Islet precursor cell (in vitro differentiated cells): Measurements from ENCODE around the gene TMEM38B.
A peak's percentile ranks its signal among the peaks of the same experiment; 100 is the strongest.
"Not testable (repeated sequence)": the region's sequence is repeated elsewhere in the genome, so short reads cannot be mapped to it uniquely, and the experiment has no call there.

ENCODE experiments used
- DNase-seq: peaks from one replicate; pipeline ENCODE4 v3.0.0-alpha.2; 2018

The TMEM38B gene

DNA sequence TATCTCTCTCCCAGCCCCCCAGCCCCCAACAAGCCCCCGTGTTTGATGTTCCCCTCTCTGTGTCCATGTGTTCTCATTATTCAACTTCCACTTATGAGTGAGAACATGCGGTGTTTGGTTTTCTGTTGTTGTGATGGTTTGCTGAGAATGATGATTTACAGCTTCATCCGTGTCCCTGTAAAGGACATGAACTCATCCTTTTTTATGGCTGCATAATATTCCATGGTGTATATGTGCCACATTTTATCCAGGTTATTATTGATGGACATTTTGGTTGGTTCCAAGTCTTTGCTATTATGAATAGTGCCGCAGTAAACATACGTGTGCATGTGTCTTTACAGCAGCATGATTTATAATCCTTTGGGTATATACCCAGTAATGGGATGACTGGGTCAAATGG lies 33.9 kb downstream of the TMEM38B start:
- DNase-seq: not testable (repeated sequence)

GRCh38 chr9:105731420-105731819 lies 37.1 kb downstream of the TMEM38B start:
- DNase-seq: not testable (repeated sequence)

DNA sequence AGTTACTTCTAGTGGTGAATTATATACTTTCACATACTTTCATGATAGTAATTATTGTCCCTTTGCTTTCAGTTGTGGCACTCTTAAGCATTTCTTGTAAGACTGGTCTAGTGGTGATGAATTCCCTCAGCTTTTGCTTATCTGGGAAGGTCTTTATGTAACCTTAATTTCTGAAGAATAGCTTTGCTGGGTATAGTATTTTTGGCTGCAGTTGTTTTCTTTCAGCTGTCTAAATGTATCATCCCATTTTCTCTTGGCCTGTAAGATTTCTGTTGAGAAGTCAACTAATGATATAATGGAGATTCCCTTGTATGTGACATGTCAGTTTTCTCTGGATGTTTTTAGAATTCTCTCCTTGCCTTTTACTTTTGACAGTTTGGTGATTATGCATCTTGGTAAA lies 41.0 kb downstream of the TMEM38B start:
- DNase-seq: no peak

GRCh38 chr9:105737205-105737604 lies 42.9 kb downstream of the TMEM38B start:
- DNase-seq: no peak

DNA sequence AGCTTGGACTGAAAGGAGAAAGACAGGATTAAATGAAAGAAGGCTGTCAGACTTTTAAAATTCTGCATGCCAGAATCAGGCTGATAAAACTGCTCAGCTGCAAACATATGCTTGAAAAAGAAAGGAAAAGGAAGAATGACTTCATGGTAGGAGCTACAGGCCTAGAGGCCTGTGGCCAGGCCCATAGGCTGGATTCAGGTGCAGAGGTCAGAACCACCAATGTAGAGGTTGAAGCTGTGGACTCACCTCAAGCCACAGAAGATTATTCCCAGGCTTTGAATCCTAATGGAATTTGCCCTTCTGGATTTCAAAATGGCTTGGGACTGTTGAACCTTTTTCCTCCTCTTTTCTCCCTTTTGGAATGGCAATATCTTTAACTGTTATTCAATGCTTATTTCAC lies 47.7 kb downstream of the TMEM38B start:
- no peak for DNase-seq

GRCh38 chr9:105747325-105747724 lies 53.0 kb downstream of the TMEM38B start:
- not testable (repeated sequence) for DNase-seq

GRCh38 chr9:105751761-105752160 lies 57.4 kb downstream of the TMEM38B start:
- DNase-seq: no peak

DNA sequence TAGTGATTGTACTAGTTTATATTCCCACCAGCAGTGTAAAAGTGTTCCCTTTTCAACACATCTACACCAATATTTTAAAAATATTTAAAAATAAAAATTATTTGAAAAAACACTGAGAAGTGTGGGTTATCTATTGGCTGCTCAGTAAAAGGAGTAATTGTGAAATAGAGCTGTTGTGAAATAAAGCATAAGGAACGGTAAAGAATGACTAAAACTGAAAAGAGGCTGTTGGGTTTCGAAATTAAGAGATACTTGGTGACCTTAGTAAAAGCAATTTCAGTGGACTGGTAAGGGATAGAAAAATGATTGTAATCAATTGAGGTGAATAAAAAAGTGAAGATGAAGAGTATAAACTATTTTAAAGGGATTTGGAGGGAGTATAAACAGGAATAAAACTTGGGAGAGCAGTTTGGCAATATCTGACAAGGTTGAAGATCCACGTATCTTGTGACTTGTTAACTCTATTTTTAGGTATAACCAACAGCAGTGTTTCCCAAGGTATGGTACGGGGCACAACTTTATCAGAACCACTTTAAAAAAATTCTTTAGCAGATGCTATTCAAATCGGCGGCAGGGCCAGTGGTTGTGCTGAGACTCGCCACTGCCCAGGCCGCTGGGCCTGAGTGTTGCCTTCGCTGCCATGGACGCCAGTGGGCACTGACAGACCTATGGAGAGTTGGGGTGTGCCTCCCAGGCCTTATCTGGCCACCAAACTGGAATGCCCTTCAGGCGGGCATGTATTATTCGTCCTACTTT lies 63.3 kb downstream of the TMEM38B start:
- DNase-seq: no peak

DNA sequence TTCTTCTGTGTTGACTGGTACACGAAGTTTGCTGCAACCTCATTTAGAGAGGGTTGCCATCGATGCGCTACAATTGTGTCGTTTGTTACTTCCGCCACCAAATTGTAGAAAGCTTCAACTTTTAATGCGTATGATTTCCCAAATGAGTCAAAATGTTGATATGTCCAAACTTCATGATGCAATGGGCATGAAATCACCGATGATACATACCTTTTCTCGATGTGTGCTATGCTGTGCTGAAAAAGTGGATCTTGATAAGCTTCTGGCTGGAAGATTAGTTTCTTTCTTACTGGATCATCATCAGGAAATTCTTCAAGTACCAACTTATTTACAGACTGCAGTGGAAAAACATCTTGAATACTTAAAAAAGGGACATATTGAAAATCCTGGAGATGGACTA lies 65.7 kb downstream of the TMEM38B start:
- DNase-seq: no peak

DNA sequence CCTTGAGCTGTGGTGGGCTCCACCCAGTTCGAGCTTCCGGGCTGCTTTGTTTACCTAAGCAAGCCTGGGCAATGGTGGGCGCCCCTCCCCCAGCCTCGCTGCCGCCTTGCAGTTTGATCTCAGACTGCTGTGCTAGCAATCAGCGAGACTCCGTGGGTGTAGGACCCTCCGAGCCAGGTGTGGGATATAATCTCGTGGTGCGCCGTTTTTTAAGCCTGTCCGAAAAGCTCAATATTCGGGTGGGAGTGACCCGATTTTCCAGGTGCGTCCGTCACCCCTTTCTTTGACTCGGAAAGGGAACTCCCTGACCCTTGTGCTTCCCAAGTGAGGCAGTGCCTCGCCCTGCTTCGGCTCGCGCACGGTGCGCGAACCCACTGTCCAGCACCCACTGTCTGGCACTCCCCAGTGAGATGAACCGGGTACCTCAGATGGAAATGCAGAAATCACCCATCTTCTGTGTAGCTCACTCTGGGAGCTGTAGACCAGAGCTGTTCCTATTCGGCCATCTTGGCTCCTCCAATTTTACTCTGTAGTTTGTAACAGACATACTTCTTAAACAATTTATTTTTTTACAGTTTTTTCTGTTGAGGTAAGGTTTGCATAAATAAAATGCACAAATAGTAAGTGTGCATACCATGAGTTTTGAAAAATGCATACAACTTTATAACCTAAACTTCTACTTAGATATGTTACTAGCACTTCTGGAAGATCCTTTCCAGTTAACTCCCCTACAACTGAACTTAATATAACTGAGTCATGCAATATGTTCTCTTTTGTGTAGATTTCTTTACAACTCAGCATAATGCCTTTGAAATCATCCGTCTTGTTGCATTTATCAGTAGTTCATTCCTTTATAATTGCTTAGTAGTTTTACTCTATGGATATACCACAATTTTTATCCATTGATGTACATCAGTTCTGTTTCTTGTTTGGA lies 88.5 kb downstream of the TMEM38B start:
- peak; percentile 50 for DNase-seq

- DNase-seq: not testable (repeated sequence)
Observed at GRCh38 chr9:105783495-105783872, 89.1 kb downstream of the TMEM38B start.

- not testable (repeated sequence) for DNase-seq
Observed at GRCh38 chr9:105786796-105787195, 92.5 kb downstream of the TMEM38B start.

DNA sequence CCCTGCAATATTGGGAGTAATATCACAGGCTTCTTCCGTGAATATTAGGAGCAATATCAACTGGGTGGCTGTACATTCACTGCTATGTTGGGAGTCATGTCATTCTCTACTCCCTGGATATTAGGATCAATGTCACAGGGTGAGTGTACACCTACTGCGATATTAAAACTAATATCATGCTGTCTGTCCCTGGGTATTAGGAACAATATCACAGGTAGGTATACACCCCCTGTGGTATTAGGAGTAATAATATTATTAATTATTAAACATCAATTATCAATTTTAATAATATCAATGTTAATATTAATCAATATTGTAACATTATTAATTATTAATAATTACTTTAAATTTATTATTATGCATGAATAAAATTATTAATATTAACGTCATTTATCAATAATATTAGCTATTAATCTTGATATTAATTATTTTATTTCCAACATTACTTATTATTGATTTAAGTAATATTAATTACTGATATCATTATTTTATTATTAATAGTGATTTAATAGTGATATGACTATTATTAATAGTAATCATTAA lies 121.9 kb downstream of the TMEM38B start:
- no peak for DNase-seq

- DNase-seq: no peak
Observed at GRCh38 chr9:105816981-105817380, 122.6 kb downstream of the TMEM38B start.

DNA sequence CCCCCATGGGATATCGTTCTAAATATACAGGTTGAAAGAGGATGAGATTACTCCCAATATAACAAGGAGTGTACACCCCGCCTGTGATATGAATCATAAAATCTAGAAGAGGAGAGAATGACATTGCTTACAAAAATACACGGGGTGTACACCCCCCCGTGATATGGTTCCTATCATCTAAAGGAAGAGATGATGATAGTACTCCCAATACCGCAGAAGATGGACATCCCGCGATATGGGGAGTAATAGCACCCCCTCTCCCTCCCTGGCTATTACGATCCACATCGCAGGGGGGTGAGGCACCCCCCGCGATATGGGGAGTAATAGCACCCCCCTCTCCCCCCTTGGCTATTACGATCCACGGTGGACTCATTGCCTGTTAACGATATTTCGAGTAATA lies 124.6 kb downstream of the TMEM38B start:
- no peak for DNase-seq

DNA sequence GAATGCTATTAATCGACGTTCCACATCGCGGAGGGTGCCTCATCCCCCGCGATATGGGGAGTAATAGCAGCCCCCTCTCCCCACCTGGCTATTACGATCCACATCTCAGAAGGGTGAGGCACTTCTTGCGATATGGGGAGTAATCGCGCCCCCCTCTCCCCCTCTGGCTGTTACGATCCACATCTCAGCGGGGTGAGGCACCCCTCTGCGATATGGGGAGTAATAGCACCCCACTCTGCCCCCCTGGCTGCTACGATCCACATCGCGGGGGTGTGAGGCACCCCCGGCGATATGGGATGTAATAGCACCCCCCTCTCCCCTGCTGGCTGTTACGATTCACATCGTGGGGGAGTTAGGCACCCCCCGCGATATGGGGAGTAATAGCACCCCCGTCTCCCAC lies 128.5 kb downstream of the TMEM38B start:
- DNase-seq: no peak
